ENCODE measurements around the gene SPATS2L. TPM values are rescaled to one million over a fixed set of nuclear protein-coding genes. Genes with fewer than 3 reads are reported as not detected.

Gene SPATS2L
- total and polyA plus RNA-seq, 2 experiments from 2014 or later: 118 to 154 TPM

DNA sequence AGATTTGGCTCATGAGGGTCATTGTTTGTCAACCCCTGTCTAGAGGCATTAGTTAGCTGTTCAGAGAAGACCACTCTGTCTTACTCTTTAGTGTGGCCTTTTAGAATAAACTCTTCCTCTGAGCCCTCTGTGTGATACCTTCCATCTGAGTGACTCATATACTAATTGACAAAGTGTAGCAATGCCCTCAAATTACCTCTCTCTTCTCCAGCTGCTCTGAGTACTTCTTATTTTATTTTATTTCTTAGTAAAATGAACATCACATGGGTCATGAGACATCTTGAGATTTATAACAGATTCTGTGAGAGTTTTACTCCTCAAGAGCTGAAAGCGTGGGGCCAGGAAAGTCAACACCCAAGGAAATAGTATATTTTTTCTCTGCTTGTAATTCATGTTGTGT, 136.0 kb downstream of the SPATS2L start:
- Histone ChIP-seq H2AFZ (no peak overlapping the region), H3K4me1 (ENCODE audit: insufficient read depth) (no peaks in the 10 kb centered on the region), H3K36me3 (ENCODE audit: insufficient read depth) (peaks cover 34% of the 10 kb centered on the region), H3K4me3 (no peak overlapping the region), H3K27me3 (ENCODE audit: insufficient read depth) (no peaks in the 10 kb centered on the region), H3K9me2 (ENCODE audit: insufficient read depth) (no peaks in the 10 kb centered on the region), H4K20me1 (replicated peaks; ENCODE audit: insufficient read depth) (no peaks in the 10 kb centered on the region; the same call in 1 of the 2 replicates), H3K27ac (ENCODE audit: low read depth) (no peak overlapping the region), H3F3A (replicated peaks; ENCODE audit: low read depth) (no peaks in the 10 kb centered on the region; the same call in 1 of the 2 replicates), H3K4me2 (no peak overlapping the region), H3K79me2 (replicated peaks; ENCODE audit: insufficient read depth) (no peaks in the 10 kb centered on the region)
- peaks cover 84% of the 10 kb centered on the region for H3K36me3 Mint-ChIP-seq (ENCODE audit: low read depth)
- no peak overlapping the region for H3K27ac Mint-ChIP-seq
- no peak for ATAC-seq
- H3K27me3 Mint-ChIP-seq (ENCODE audit: insufficient read depth, low read depth, poor library complexity): no peaks in the 10 kb centered on the region
- no peaks in the 10 kb centered on the region for H3K9me3 Mint-ChIP-seq
- H3K4me3 Mint-ChIP-seq: no peak overlapping the region
- no peak for TF ChIP-seq JUNB (IDR thresholded peaks at IDR 0.05; ENCODE audit: unreplicated experiment)
- TF ChIP-seq, protein P1, sequence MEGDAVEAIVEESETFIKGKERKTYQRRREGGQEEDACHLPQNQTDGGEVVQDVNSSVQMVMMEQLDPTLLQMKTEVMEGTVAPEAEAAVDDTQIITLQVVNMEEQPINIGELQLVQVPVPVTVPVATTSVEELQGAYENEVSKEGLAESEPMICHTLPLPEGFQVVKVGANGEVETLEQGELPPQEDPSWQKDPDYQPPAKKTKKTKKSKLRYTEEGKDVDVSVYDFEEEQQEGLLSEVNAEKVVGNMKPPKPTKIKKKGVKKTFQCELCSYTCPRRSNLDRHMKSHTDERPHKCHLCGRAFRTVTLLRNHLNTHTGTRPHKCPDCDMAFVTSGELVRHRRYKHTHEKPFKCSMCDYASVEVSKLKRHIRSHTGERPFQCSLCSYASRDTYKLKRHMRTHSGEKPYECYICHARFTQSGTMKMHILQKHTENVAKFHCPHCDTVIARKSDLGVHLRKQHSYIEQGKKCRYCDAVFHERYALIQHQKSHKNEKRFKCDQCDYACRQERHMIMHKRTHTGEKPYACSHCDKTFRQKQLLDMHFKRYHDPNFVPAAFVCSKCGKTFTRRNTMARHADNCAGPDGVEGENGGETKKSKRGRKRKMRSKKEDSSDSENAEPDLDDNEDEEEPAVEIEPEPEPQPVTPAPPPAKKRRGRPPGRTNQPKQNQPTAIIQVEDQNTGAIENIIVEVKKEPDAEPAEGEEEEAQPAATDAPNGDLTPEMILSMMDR (conservative IDR thresholded peaks at IDR 0.05; ENCODE audit: low read depth in 2 of 2): no peak
- no peak for DNase-seq (ENCODE audit: low spot score)
- no peaks in the 10 kb centered on the region for H3K4me1 Mint-ChIP-seq

DNA sequence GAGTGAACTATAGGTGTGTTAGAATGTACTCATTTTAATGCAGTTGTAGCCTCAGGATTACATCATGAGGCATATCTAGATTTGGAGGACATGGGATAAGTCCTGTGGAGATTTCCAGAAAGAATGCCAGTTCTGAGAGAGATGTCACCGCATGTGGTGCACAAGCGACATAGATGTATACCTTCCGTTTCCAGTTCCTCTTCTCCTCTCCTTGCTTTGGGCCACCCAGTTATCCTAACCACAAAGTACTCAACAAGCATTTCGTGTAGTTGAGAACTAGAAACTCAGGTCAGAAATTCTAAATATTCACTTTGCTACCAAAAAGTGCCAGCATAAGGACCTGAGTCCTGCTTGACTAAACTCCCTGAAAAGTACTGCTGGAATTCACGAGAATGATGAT, 136.9 kb downstream of the SPATS2L start:
- no peaks in the 10 kb centered on the region; the same call in 1 of the 2 replicates for H3F3A ChIP-seq (replicated peaks; ENCODE audit: low read depth)
- Mint-ChIP-seq H3K4me3 (no peak overlapping the region), H3K36me3 (ENCODE audit: low read depth) (peaks cover 79% of the 10 kb centered on the region), H3K27me3 (ENCODE audit: insufficient read depth, low read depth, poor library complexity) (no peaks in the 10 kb centered on the region), H3K9me3 (no peaks in the 10 kb centered on the region), H3K27ac (no peak overlapping the region), H3K4me1 (no peaks in the 10 kb centered on the region)
- no peaks in the 10 kb centered on the region for H3K9me2 ChIP-seq (ENCODE audit: insufficient read depth)
- no peak overlapping the region for H3K4me2 ChIP-seq
- H3K4me3 ChIP-seq: no peak overlapping the region
- H3K27ac ChIP-seq (ENCODE audit: low read depth): peak overlapping the region; percentile 28; the same call in 1 of the 2 replicates
- H4K20me1 ChIP-seq (replicated peaks; ENCODE audit: insufficient read depth): no peaks in the 10 kb centered on the region; the same call in 1 of the 2 replicates
- no peak for ATAC-seq
- DNase-seq (ENCODE audit: low spot score): no peak
- H3K36me3 ChIP-seq (ENCODE audit: insufficient read depth): peaks cover 34% of the 10 kb centered on the region
- no peak overlapping the region for H2AFZ ChIP-seq
- no peaks in the 10 kb centered on the region for H3K79me2 ChIP-seq (replicated peaks; ENCODE audit: insufficient read depth)
- H3K27me3 ChIP-seq (ENCODE audit: insufficient read depth): no peaks in the 10 kb centered on the region
- H3K4me1 ChIP-seq (ENCODE audit: insufficient read depth): no peaks in the 10 kb centered on the region
- TF ChIP-seq POLR2AphosphoS5 (IDR thresholded peaks at IDR 0.05; ENCODE audit: low read depth) (no peak), STAT1 (IDR thresholded peaks at IDR 0.05; ENCODE audit: unreplicated experiment) (no peak), EZH2 (IDR thresholded peaks at IDR 0.05; ENCODE audit: low read depth, unreplicated experiment) (no peak), ZNF331 (CRISPR knock-in tag; IDR thresholded peaks at IDR 0.05; ENCODE audit: low read depth) (no peak)
- TF ChIP-seq, protein P1 (conservative IDR thresholded peaks at IDR 0.05; ENCODE audit: low read depth in 2 of 2): no peak
- TF ChIP-seq, protein P2, sequence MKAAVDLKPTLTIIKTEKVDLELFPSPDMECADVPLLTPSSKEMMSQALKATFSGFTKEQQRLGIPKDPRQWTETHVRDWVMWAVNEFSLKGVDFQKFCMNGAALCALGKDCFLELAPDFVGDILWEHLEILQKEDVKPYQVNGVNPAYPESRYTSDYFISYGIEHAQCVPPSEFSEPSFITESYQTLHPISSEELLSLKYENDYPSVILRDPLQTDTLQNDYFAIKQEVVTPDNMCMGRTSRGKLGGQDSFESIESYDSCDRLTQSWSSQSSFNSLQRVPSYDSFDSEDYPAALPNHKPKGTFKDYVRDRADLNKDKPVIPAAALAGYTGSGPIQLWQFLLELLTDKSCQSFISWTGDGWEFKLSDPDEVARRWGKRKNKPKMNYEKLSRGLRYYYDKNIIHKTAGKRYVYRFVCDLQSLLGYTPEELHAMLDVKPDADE (IDR thresholded peaks at IDR 0.05): no peak
- TF ChIP-seq, protein P3, sequence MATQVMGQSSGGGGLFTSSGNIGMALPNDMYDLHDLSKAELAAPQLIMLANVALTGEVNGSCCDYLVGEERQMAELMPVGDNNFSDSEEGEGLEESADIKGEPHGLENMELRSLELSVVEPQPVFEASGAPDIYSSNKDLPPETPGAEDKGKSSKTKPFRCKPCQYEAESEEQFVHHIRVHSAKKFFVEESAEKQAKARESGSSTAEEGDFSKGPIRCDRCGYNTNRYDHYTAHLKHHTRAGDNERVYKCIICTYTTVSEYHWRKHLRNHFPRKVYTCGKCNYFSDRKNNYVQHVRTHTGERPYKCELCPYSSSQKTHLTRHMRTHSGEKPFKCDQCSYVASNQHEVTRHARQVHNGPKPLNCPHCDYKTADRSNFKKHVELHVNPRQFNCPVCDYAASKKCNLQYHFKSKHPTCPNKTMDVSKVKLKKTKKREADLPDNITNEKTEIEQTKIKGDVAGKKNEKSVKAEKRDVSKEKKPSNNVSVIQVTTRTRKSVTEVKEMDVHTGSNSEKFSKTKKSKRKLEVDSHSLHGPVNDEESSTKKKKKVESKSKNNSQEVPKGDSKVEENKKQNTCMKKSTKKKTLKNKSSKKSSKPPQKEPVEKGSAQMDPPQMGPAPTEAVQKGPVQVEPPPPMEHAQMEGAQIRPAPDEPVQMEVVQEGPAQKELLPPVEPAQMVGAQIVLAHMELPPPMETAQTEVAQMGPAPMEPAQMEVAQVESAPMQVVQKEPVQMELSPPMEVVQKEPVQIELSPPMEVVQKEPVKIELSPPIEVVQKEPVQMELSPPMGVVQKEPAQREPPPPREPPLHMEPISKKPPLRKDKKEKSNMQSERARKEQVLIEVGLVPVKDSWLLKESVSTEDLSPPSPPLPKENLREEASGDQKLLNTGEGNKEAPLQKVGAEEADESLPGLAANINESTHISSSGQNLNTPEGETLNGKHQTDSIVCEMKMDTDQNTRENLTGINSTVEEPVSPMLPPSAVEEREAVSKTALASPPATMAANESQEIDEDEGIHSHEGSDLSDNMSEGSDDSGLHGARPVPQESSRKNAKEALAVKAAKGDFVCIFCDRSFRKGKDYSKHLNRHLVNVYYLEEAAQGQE (IDR thresholded peaks at IDR 0.05; ENCODE audit: unreplicated experiment): no peak

Measured in GM23338 (cell line).